ENCODE measurements around the gene UBAP2L. TPM values are rescaled to one million over a fixed set of nuclear protein-coding genes. Genes with fewer than 3 reads are reported as not detected.
"Not testable (repeated sequence)": the region's sequence is repeated elsewhere in the genome, so short reads cannot be mapped to it uniquely, and the experiment has no call there.

The UBAP2L gene
- total RNA-seq, 1 experiment from 2014 or later = 265 TPM

DNA sequence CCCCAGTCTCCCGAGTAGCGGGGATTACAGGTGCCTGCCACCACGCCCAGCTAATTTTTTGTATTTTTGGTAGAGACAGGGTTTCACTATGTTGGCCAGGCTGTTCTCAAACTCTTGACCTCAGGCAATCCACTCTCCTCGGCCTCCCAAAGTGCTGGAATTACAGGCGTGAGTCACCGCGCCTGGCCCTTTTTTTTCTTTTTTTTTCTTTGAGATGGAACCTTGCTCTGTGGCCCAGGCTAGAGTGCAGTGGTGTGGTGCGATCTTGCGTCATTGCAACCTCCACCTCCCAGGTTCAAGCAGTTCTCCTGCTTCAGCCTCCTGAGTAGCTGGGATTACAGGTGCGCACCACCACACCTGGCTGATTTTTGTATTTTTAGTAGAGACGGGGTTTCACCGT is 12.4 kb downstream of the UBAP2L start:
- not testable (repeated sequence) for H3K4me1 Mint-ChIP-seq; H3K27me3 ChIP-seq (ENCODE audit: insufficient read depth, low read length); H4K20me1 ChIP-seq (ENCODE audit: control insufficient read depth, insufficient read depth, insufficient read length); H3K79me2 ChIP-seq (ENCODE audit: insufficient read depth, low read length); H4K5ac ChIP-seq (ENCODE audit: insufficient read length, low read depth, low read length); H3K4ac ChIP-seq (ENCODE audit: low read depth, low read length); H3K14ac ChIP-seq (ENCODE audit: insufficient read depth, low read length); H3K18ac ChIP-seq (ENCODE audit: insufficient read length, low read depth, low read length); H2BK15ac ChIP-seq (ENCODE audit: low read depth, low read length); H3K27me3 Mint-ChIP-seq (ENCODE audit: low read depth); H3K9ac ChIP-seq (ENCODE audit: extremely low read depth, insufficient read length, low read length); DNase-seq; H3K4me1 ChIP-seq (ENCODE audit: insufficient read depth, low read length); H3K9me3 Mint-ChIP-seq; H2AFZ ChIP-seq (ENCODE audit: low read length); H4K8ac ChIP-seq (replicated peaks; ENCODE audit: insufficient read length, low read depth, low read length); H3K9me3 ChIP-seq (ENCODE audit: control insufficient read depth, low read depth, low read length); H3T11ph ChIP-seq (ENCODE audit: low read length); H3K27ac ChIP-seq (ENCODE audit: insufficient read length, low read depth, low read length); H2AK5ac ChIP-seq (ENCODE audit: insufficient read length, low read length); H2BK120ac ChIP-seq (ENCODE audit: low read depth, low read length, poor library complexity, severe bottlenecking); H3K4me2 ChIP-seq (ENCODE audit: insufficient read depth, insufficient read length, low read length); H2BK20ac ChIP-seq (ENCODE audit: low read depth, low read length, poor library complexity, severe bottlenecking); H3K4me3 Mint-ChIP-seq; H2BK5ac ChIP-seq (ENCODE audit: insufficient read length, low read length); H2BK12ac ChIP-seq (ENCODE audit: insufficient read length, low read depth, low read length); H3K23me2 ChIP-seq (ENCODE audit: insufficient read length, low read depth, low read length, poor library complexity, severe bottlenecking); H3K79me1 ChIP-seq (ENCODE audit: insufficient read depth, low read depth, low read length, poor library complexity, severe bottlenecking); H3K23ac ChIP-seq (ENCODE audit: insufficient read length, low read depth, low read length); H3K56ac ChIP-seq (ENCODE audit: insufficient read length, low read depth, low read length); H4K91ac ChIP-seq (ENCODE audit: insufficient read length, low read depth, low read length)
- H3K27ac Mint-ChIP-seq = peak overlapping the region in 2 of 3 experiments; percentile 27 to 86; a peak in 3 of 7 replicates
- no CpG with 5 or more reads among the region's 12 CpGs for WGBS (ENCODE audit: extremely low coverage, insufficient read length, low lambda C conversion rate)
- peaks cover 61 to 96% (median 90%) of the 10 kb centered on the region in 3 experiments; a peak in 6 of 7 replicates for H3K36me3 Mint-ChIP-seq (ENCODE audit: insufficient read depth in 1 of 3, low read depth in 3 of 3)

Data from H9 (cell line).